Right atrium auricular region (tissue), 2 donors: Measurements from ENCODE around the gene LRGUK. TPM values are rescaled to one million over a fixed set of nuclear protein-coding genes. Genes with fewer than 3 reads are reported as not detected.

ENCODE experiments used
- DNase-seq: peaks from one replicate; pipeline ENCODE4 v3.0.0-alpha.2; 2019; ENCODE audit warnings: low spot score
- H3K27ac ChIP-seq, 2 donors: fragments of 200-600 bp; sonication (generic); 1 replicate in 1 of 2; 2 replicates in 1 of 2; pipeline ENCODE4 v1.5.1; 2016 to 2019
- H3K27me3 ChIP-seq, 2 donors: fragments of 200-600 bp; sonication (generic); one replicate each; pipeline versions ENCODE4 v1.5.1 to v1.6.0; 2017 to 2019
- H3K36me3 ChIP-seq: fragments of 200-600 bp; sonication (generic); one replicate; pipeline ENCODE4 v1.5.1; 2016
- H3K4me1 ChIP-seq, 2 donors: fragments of 200-600 bp; sonication (generic); one replicate each; pipeline versions ENCODE4 v1.5.1 to v1.6.0; 2017 to 2019
- H3K4me3 ChIP-seq, 2 donors: fragments of 200-600 bp; sonication (generic); 1 replicate in 1 of 2; 2 replicates in 1 of 2; pipeline ENCODE4 v1.5.1; 2017 to 2019; ENCODE audit warnings: mild to moderate bottlenecking in 1 of 2, moderate library complexity in 1 of 2
- H3K9me3 ChIP-seq, 2 donors: fragments of 200-600 bp; sonication (generic); one replicate each; pipeline ENCODE4 v1.5.1; 2019
- total RNA-seq, 2 donors: library from RNA; depleted of rRNA; stranded (reverse); fragments of >200 nt; gene quantifications; one replicate each; pipeline ENCODE4 v1.1.0, GENCODE V29; 2016
- TF ChIP-seq, protein P1 (sequence below), 2 donors: fragments of 200-600 bp; sonication (generic); IDR thresholded peaks; one replicate each; pipeline ENCODE4 v1.5.1; 2019; ENCODE audit warnings: antibody characterized with exemption in 2 of 2

LRGUK gene
- total RNA-seq, 2 donors from 2014 or later: 0.11 TPM; not detected in 1

DNA sequence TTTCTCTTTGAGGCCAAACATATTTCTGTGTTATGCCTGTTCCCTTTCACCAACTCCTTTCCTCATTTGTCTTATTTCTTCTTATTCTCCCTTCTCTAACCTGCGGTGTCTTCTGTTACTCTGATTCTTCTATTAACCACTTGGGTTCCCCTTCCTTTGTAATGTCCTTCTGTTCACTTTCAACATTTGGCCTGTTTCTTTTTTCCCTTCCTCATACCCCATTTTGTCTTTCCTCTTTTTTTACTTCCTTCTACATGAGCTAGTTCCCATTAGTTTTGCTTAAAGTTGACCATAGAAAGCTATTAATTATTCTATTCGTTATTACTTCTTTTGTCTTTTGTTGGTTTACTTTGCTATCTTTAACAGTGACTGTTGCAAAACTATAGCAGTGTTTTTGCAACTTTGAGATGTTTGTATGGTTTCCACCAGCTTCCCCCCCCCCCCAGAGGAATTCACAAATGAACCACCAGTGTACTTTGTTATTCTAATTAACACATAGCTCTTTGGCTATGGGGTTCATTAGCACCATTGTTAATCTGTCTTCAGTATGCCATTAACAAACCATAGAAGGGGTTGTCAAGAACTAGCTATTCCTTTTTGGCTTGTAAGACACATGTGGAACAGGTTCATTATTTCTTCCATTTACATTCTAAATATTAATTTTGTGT is 2.9 kb downstream of the LRGUK start:
- no peaks in the 10 kb centered on the region for H3K27me3 ChIP-seq
- no peaks in the 10 kb centered on the region for H3K36me3 ChIP-seq
- TF ChIP-seq, protein P1, sequence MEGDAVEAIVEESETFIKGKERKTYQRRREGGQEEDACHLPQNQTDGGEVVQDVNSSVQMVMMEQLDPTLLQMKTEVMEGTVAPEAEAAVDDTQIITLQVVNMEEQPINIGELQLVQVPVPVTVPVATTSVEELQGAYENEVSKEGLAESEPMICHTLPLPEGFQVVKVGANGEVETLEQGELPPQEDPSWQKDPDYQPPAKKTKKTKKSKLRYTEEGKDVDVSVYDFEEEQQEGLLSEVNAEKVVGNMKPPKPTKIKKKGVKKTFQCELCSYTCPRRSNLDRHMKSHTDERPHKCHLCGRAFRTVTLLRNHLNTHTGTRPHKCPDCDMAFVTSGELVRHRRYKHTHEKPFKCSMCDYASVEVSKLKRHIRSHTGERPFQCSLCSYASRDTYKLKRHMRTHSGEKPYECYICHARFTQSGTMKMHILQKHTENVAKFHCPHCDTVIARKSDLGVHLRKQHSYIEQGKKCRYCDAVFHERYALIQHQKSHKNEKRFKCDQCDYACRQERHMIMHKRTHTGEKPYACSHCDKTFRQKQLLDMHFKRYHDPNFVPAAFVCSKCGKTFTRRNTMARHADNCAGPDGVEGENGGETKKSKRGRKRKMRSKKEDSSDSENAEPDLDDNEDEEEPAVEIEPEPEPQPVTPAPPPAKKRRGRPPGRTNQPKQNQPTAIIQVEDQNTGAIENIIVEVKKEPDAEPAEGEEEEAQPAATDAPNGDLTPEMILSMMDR (IDR thresholded peaks at IDR 0.05): no peak
- DNase-seq: no peak
- H3K4me1 ChIP-seq: peaks cover 0 to 10% of the 10 kb centered on the region in 2 donors
- peaks cover 0 to 1% of the 10 kb centered on the region in 2 donors for H3K9me3 ChIP-seq
- no peak overlapping the region for H3K27ac ChIP-seq
- H3K4me3 ChIP-seq: no peak overlapping the region

DNA sequence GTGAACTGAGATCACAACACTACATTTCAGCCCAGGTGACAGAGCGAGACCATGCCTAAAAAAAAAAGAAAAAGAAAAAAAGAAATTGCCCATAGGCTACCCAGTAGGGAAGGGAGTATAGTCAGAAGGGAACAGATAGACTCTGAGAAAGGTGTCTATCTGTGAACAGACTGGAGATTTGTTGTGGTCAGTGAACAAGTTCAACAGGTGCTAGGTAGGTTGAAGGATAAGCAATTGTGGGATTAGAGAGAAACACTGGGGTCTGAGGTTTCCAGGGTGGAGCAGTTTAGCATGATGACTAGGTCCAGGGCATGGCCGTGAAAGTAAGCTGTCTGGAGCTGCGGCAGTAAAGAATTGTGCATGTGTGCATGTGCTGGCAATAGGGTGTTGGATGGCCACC is 6.9 kb downstream of the LRGUK start:
- Histone ChIP-seq H3K27ac (no peak overlapping the region), H3K27me3 (no peaks in the 10 kb centered on the region), H3K9me3 (peaks cover 0 to 7% of the 10 kb centered on the region in 2 donors), H3K4me1 (no peaks in the 10 kb centered on the region), H3K36me3 (no peaks in the 10 kb centered on the region), H3K4me3 (no peak overlapping the region)
- no peak for DNase-seq
- TF ChIP-seq, protein P1 (IDR thresholded peaks at IDR 0.05): no peak

DNA sequence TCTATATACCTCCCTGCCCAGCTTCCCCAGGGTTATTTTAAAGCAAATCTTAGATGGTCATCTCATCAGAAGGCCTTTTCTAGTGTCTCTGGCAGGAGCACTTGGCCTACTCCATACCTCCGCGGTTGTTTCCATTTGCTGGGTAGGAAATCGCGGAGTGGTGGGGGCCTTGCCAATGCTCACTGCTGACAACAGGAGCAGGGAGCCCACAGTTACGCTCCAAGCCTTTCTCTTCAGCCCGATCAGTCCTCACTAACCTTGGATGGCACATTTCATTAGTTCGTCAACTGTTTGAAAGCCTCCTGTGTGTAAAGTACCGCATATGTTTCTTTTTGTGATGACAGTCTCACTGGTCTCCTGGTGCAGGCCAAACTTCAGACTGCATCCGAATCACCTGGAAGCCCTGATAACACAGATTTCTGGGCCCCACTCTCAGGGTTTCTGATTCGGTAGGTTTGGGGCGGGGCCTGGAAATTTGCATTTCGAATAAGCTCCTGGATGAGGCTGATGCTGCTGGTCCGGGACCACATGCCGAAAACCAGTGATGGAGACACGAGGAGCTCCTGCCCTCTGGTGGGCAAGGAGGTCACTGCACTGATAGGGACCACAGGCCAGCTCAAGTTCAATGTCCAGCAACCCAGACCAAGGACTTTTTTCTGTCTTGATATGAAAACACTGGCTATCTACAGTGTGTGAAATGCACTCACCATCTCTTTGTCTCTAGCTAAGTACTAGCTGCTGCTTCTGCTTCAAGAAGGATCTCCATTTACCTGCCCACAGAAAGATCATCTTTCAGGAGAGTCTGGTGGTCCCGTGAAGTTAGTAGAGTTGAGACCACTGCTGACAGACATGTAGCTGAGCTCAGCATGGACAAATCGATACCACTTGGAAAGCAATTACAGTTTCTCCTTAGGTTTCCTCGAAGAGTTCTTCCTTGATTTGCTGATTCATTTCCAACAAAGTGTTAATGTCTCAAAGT is 14.0 kb downstream of the LRGUK start:
- Histone ChIP-seq H3K27me3 (no peaks in the 10 kb centered on the region), H3K9me3 (no peaks in the 10 kb centered on the region), H3K4me3 (no peak overlapping the region), H3K36me3 (no peaks in the 10 kb centered on the region), H3K27ac (no peak overlapping the region), H3K4me1 (no peaks in the 10 kb centered on the region)
- TF ChIP-seq, protein P1 (IDR thresholded peaks at IDR 0.05): peak; percentile 79 to 93
- peak; percentile 77 for DNase-seq

DNA sequence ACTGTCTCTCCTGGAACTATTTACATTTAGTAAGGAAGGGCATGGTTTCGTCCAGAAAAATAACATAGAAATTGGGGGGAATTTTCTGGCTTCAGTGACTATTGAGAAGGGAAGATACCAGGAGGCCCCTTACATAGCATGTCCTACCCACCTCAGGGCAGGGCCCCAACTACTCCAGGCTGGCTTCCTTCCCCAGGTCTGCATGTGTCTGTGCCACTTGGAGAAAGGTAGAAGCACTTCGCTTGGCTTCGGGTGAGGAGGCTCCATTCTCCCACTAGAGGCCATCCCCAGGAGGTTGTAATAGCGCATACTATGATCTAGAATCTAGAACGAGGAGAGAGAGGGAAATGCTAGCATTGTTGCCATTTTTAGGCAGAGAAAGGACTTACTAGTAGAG is 14.7 kb downstream of the LRGUK start:
- no peaks in the 10 kb centered on the region for H3K9me3 ChIP-seq
- no peaks in the 10 kb centered on the region for H3K27me3 ChIP-seq
- no peaks in the 10 kb centered on the region for H3K36me3 ChIP-seq
- H3K27ac ChIP-seq: no peak overlapping the region
- H3K4me3 ChIP-seq: no peak overlapping the region
- DNase-seq: no peak
- TF ChIP-seq, protein P1 (IDR thresholded peaks at IDR 0.05): no peak
- no peaks in the 10 kb centered on the region for H3K4me1 ChIP-seq

DNA sequence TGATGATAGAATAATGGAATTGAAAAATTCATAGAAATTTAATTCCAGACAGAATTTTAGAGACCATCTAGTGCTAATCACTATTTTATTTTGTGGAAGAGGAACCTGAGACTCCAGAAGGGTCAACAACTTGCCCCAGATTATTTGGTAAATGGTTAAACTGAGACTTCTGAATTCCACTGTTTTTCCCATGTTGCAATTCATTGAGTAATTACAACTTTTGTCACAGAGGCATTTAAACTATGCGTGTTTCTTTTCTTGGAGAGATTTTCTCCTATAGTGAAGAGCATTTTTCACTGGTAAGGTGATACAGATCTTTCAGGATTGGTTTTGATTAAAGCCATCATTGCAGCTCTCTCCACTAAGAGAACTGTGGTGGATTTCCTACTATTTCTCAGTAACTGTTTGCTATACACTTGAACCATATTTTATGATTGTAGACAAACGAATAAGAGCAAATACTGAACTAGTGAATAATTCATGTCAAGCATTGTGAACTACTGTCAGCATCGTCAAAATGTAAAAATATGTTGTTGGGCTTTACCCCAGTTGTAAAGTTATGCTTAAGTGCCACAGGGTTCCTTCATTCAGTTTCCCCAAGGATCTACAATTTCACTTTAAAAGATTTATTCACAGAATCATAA is 26.5 kb downstream of the LRGUK start:
- no peak overlapping the region for H3K4me3 ChIP-seq
- H3K27me3 ChIP-seq: no peaks in the 10 kb centered on the region
- no peaks in the 10 kb centered on the region for H3K4me1 ChIP-seq
- no peak for DNase-seq
- TF ChIP-seq, protein P1 (IDR thresholded peaks at IDR 0.05): no peak
- H3K27ac ChIP-seq: no peak overlapping the region
- no peaks in the 10 kb centered on the region for H3K36me3 ChIP-seq
- peaks cover 0 to 12% of the 10 kb centered on the region in 2 donors for H3K9me3 ChIP-seq
